Type B pancreatic cell (in vitro differentiated cells): ENCODE measurements around the gene ARHGEF10L. TPM values are rescaled to one million over a fixed set of nuclear protein-coding genes. Genes with fewer than 3 reads are reported as not detected.

Experiments used
- DNase-seq: peaks from one replicate; pipeline ENCODE4 v3.0.0; 2021; ENCODE audit warnings: mixed read lengths; ENCODE audit not compliant: unreplicated experiment; ENCODE audit errors: extremely low spot score
- H3K27ac Mint-ChIP-seq: 2 replicates; pipeline ENCODE4 v1.8.0; 2021; ENCODE audit warnings: mild to moderate bottlenecking, mixed read lengths
- H3K27me3 Mint-ChIP-seq: 2 replicates; pipeline ENCODE4 v1.8.0; 2021; ENCODE audit warnings: mixed read lengths
- H3K36me3 Mint-ChIP-seq: 2 replicates; pipeline ENCODE4 v1.8.0; 2021; ENCODE audit warnings: mixed read lengths
- H3K4me1 Mint-ChIP-seq: one replicate; pipeline ENCODE4 v1.8.0; 2021; ENCODE audit warnings: mixed read lengths; ENCODE audit not compliant: unreplicated experiment
- H3K4me3 Mint-ChIP-seq: 2 replicates; pipeline ENCODE4 v1.8.0; 2021; ENCODE audit warnings: mild to moderate bottlenecking, mixed read lengths
- H3K9me3 Mint-ChIP-seq: 2 replicates; pipeline ENCODE4 v1.8.0; 2021; ENCODE audit warnings: mixed read lengths
- CTCF ChIP-seq: fragments of 200-600 bp; sonication (generic); conservative IDR thresholded peaks from 2 replicates; pipeline ENCODE4 v1.5.0; 2021; ENCODE audit warnings: antibody characterized with exemption, mild to moderate bottlenecking
- total RNA-seq: library from RNA; stranded (reverse); gene quantifications from 2 replicates; pipeline ENCODE4 v1.2.1, GENCODE V29; 2021; ENCODE audit warnings: low replicate concordance

Gene ARHGEF10L
- total RNA-seq, 1 donor from 2014 or later: 36.0 TPM

- DNase-seq: no peak
- Mint-ChIP-seq H3K27me3 (no peaks in the 10 kb centered on the region), H3K4me3 (no peak overlapping the region), H3K9me3 (no peaks in the 10 kb centered on the region), H3K27ac (peak overlapping the region; percentile 29), H3K4me1 (peaks cover 27% of the 10 kb centered on the region), H3K36me3 (no peaks in the 10 kb centered on the region)
- TF ChIP-seq CTCF: no peak
Measured at GRCh38 chr1:17675744-17676143, 136.2 kb downstream of the ARHGEF10L start.

GRCh38 chr1:17676387-17677060, 137.0 kb downstream of the ARHGEF10L start:
- no peaks in the 10 kb centered on the region for H3K27me3 Mint-ChIP-seq
- TF ChIP-seq CTCF: no peak
- H3K9me3 Mint-ChIP-seq: no peaks in the 10 kb centered on the region
- peak overlapping the region; percentile 43 for H3K27ac Mint-ChIP-seq
- H3K4me3 Mint-ChIP-seq: no peak overlapping the region
- peaks cover 4% of the 10 kb centered on the region for H3K36me3 Mint-ChIP-seq
- H3K4me1 Mint-ChIP-seq: peaks cover 28% of the 10 kb centered on the region
- DNase-seq: no peak

- Mint-ChIP-seq H3K27me3 (no peaks in the 10 kb centered on the region), H3K36me3 (peaks cover 7% of the 10 kb centered on the region), H3K27ac (no peak overlapping the region), H3K4me3 (no peak overlapping the region), H3K9me3 (no peaks in the 10 kb centered on the region), H3K4me1 (peaks cover 20% of the 10 kb centered on the region)
- no peak for TF ChIP-seq CTCF
- DNase-seq: no peak
Measured at GRCh38 chr1:17678011-17678410, 138.5 kb downstream of the ARHGEF10L start.

- Mint-ChIP-seq H3K4me1 (peaks cover 11% of the 10 kb centered on the region), H3K36me3 (peaks cover 7% of the 10 kb centered on the region), H3K27ac (peak overlapping the region; percentile 76), H3K27me3 (no peaks in the 10 kb centered on the region), H3K4me3 (no peak overlapping the region), H3K9me3 (no peaks in the 10 kb centered on the region)
- DNase-seq: no peak
- no peak for TF ChIP-seq CTCF
Measured at GRCh38 chr1:17679856-17680255, 140.4 kb downstream of the ARHGEF10L start.

- no peak for DNase-seq
- no peak for TF ChIP-seq CTCF
- peaks cover 16% of the 10 kb centered on the region for H3K4me1 Mint-ChIP-seq
- H3K27me3 Mint-ChIP-seq: no peaks in the 10 kb centered on the region
- H3K9me3 Mint-ChIP-seq: no peaks in the 10 kb centered on the region
- H3K27ac Mint-ChIP-seq: peak overlapping the region; percentile 61
- peaks cover 7% of the 10 kb centered on the region for H3K36me3 Mint-ChIP-seq
- no peak overlapping the region for H3K4me3 Mint-ChIP-seq
Measured at GRCh38 chr1:17680308-17680707, 140.8 kb downstream of the ARHGEF10L start.
